GM03348 (cell line): ENCODE results near the gene GLRX.
"Not testable (repeated sequence)": the region's sequence is repeated elsewhere in the genome, so short reads cannot be mapped to it uniquely, and the experiment has no call there.

Source experiments
- DNase-seq: peaks from one replicate; pipeline ENCODE4 v3.0.0; 2012; ENCODE audit warnings: low spot score

GLRX gene

DNA sequence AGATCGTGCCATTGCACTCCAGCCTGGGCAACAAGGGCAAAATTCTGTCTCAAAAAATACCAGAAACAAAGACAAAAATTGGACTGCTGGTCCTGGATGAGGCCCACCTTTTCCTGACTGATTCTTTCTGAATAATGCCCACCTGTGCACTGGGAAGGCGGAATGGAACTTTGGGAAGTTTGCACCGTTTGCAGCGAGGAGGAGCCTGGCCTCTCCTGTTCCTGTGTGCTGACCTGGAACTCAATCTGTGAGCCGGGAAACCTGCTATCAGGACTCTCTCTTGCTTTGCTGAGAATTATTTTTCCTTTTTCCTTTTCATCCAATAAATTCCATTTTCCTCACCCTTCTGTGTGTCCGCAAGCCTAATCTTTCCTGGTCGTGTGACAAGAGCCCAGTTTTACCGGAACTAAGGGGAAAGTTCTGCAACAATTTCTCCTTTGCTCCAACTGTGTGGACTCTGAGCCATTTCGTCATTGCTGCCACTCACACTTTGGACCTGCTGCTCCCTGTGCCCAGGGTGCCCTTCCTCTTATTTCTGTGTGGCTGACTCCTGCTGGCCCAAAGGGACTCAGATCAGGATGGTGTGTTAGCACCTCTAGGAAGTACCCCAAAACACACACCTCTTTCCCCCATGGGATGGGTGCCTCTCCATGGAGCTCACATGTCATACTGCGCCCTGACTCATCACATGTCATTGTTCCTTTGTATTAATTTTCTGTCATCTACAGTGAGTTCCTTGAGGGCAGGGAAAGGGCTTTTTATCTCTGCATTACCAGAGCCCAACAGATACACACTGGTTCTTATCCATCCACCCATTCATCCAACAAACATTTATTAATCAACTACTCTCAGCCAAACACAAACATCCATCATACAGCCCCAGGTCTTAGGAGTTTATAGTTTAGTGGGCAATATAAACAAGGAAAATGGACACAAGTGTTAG, 4.7 kb upstream of the GLRX start:
- no peak for DNase-seq

DNA sequence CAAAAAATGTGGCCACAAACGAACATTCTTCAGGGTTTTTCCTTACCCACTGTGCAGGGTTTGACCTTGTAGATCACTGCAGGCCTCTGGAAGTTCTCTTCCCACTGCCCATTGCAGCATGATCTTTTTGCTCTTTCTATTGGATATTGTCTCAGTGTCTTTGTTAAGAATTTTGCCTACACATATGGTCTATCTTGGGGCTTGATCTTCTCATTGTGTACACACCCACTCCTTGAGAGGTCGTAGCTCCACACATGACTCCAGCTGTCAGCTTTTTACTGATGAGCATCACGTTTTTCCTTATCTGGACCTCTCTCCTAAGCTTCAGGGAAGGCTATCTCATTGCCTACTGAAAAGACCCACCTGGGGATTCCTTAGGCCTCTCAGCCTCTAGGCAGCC, 3.0 kb upstream of the GLRX start:
- DNase-seq = no peak

DNA sequence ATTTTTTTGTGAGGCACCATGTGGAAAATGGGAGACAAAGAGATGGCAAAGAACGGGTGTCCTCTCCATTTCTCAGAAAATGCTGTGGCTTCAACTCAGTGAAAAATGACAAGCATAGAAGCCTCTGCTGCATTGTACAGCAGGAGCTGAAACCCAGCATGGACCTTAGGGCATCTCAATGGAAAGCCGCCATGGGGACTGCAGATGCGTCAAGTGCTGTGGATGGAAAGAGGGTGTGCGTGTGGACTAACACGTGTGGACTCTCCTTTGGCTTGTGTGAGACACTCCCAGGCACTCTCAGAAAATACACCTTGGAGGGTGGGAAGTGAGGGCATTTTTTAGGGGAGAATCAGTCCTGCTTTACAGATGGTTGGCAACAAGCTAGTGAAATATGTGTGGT, 2.2 kb upstream of the GLRX start:
- no peak for DNase-seq

GRCh38 chr5:95823738-95824609, 1.4 kb upstream of the GLRX start:
- peak; percentile 85 for DNase-seq

DNA sequence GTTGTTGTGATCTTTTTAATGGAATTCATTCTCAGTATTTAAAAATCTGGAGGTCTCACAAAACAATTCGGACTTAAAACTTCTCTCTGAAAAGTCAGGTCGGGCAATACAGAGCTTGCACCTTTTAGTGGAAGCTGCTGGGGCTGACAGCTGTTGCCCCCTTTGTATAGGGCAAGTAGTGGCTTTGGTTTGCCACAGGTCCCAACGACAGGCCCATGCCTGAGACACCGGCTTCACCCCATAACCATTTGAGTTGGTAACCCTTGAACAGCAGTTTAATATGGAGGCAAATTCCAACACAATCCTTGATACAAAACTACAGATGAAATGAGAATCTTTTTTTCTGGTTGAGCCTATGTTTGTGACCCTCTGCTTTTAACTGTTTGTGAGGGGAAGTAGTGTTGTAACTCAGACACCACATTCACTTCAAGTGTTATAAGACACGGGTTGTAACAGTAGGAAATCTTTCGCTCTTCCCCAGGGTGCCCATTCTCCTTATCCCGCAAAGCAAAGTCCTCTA, 752 bp upstream of the GLRX start:
- no peak for DNase-seq

- DNase-seq = peak; percentile 61
These were observed 434 bp downstream of the GLRX start for GRCh38 chr5:95822043-95822541.

GRCh38 chr5:95821110-95822021, 1.2 kb downstream of the GLRX start:
- no peak for DNase-seq

DNA sequence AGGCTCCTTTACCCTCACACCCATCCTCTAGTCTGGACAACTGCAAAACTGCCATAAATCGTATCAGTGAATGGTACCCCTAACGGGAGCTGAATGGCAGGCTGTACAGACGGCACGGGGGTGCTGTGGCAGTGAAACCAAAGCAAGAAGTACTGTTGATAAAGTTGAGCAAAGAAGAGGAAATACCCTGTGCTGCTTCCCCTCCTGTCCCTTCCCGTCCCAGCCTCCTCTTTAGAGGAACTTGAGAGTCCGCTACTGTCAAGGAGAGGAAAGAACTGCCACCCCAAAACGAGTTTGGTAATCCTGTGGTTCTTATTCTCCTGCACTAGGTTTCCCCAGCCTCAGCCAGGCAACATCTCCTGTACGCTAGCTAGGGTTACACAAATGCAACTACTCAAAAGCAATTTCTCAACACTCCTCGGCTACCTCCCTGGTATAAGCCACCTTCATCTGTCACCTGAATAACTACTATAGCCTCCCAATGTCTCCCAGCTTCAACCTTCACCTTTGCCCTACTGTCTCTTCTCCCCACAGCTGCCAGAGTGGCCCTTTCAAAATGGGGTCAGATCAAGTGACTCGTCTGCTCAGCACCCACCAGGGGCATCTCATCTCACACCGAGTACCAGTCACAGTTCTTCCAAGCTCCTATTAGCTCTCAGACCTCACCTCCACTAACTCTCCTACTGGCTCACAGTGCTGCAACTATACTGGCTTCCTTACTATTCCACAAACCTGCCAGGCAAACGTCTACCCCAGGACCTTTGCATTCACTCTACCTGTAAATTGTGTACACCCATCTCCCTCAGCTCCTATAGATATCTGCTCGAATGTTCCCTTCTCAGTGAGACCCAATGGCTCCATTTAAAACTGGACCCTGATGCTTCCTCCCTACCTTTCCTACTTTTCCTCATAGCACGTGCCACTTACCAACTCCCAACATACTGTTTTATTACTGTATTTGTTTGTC, 4.1 kb downstream of the GLRX start:
- DNase-seq = no peak

GRCh38 chr5:95817430-95817829, 5.1 kb downstream of the GLRX start:
- no peak for DNase-seq

DNA sequence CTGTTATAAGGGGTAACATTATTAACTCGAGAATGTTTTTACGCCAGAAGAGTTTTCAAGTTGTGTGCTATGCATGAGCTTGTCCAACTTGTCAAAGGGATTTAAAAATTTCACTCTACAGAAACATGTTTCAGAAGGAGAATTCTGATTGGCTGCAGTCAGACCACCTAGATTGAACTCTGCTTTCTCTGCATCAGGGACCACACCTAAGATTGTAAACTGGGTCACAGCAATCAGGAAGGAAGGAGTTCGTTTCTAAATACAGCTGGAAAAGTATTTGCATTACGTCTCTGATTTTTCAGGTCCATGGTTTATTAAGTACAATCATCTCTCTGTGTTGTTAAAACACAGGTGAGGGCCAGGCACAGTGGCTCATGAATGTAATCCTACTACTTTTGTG, 5.8 kb downstream of the GLRX start:
- DNase-seq = no peak

DNA sequence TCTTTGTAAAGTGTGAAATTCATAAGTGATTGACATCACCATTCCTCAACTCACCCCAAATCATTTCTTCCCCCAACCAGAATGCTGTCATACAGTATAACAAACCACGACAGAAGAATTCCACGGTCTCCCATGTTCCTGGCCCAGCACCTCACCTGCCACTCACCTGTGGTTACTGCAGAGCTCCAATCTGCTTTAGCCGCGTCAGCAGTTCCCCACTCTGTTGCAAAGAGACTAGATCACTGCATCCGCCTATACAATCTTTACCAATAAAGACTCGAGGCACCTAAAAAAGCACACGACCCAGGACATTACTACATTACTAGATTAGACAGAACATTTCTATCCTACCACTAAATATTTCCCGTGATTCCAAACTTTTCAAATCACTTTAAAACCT, 6.2 kb downstream of the GLRX start:
- no peak for DNase-seq

- DNase-seq = no peak
These were observed 7.3 kb downstream of the GLRX start for GRCh38 chr5:95815155-95815729.

DNA sequence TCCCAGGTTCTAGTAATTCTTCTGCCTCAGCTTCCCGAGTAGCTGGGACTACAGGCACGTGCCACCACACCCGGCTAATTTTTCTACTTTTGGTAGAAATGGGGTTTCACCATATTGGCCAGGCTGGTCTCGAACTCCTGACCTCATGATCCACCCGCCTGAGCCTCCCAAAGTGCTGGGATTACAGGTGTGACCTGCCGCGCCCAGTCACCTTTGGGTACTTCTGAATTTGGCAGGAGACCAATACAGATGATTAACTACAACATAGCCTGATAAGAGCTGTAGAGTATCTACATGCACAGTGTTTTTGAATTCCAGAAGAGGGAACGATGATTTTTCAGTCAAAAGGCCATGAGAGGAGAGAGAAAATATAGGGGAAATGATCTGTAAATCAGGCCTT, 9.5 kb downstream of the GLRX start:
- not testable (repeated sequence) for DNase-seq

DNA sequence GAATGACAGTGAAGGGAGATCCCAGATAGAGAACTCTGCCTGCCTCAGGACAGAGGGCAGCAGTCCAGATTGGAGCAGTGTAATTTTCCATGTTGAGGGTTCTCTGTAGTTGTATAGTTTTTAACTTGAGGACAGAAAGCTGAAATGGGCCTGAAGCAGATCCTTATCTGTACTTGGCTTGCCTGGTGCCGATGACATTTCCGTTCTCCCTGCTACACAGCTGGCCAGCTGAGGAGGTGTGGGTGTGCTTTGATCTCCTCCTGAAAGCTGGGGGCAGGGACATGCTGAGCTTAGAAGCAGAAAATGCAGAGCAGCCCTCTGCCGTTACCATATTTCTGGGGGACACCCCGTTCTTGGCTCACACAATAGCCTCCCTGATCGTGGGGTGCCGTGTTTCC, 10.5 kb downstream of the GLRX start:
- DNase-seq = no peak

- DNase-seq = not testable (repeated sequence)
These were observed 11.0 kb downstream of the GLRX start for GRCh38 chr5:95811461-95812073.

DNA sequence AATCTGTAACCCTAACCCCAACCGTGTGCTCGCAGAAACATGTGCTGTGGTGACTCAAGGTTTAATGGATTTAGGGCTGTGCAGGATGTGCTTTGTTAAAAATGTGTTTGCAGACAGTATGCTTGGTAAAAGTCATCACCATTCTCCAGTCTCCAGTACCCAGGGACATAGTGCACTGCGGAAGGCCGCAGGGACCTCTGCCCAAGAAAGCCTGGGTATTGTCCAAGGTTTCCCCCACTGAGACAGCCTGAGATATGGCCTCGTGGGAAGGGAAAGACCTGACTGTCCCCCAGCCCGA, 11.5 kb downstream of the GLRX start:
- DNase-seq = not testable (repeated sequence)

DNA sequence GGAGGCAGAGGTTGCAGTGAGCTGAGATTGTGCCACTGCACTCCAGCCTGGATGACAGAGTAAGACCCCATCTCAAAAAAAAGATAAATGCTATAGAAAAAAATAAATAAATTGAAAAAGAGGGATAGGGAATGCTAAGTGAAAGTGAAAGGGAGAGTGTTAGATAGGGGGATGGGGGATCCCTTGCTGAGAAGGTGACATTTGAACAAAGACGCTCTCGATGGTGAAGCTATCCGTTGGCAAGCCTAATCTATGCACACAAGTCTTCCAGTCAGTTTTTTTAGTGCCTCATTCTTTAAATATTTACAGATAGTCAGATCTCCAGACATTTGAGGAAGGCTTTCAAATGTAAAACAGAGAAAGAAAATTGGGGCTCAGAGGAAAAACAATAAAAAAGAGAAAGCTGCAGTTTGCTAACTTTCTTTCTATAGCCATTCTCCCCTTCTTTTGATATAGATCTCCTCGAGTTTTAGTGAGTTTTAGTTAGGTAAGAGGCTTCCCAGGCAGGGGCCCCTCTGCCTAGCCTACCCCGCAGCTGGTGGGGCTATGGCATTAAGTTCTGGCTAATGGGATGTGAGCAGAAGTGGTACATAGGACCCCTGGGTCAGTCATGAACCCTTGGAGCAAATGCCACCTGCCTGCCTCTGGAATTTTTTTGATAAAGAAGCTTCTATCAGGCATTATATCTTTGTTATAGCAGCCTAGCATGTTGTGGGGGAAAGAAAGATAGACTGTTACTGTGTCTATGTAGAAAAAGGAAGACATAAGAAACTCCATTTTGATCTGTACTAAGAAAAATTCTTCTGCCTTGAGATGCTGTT, 12.0 kb downstream of the GLRX start:
- no peak for DNase-seq

GRCh38 chr5:95809414-95809960, 13.0 kb downstream of the GLRX start:
- peak; percentile 30 for DNase-seq
